H1 (cell line): ENCODE measurements around the gene BRMS1. TPM values are rescaled to one million over a fixed set of nuclear protein-coding genes. Genes with fewer than 3 reads are reported as not detected.
"Not testable (repeated sequence)": the region's sequence is repeated elsewhere in the genome, so short reads cannot be mapped to it uniquely, and the experiment has no call there.

Experiments
- CTCF ChIA-PET: fragments of 300-600 bp; sonication (Branson Sonifier 250); formaldehyde crosslinking; loops from one replicate; lab custom pipeline; 2021; ENCODE audit not compliant: partially characterized antibody; lab: Charles Lee
- POLR2A ChIA-PET: fragments of 300-600 bp; sonication (Branson Sonifier 250); formaldehyde crosslinking; loops from one replicate; lab custom pipeline; 2021; ENCODE audit warnings: inconsistent platforms; ENCODE audit not compliant: partially characterized antibody; lab: Charles Lee
- DNase-seq, 2 experiments: peaks; one replicate each; pipeline versions ENCODE4 v3.0.0 to v3.0.0-alpha.2; 2010 to 2022; ENCODE audit warnings: low spot score in 2 of 2, low read depth in 1 of 2, mixed read lengths in 1 of 2
- FAIRE-seq: peaks from 2 replicates; lab custom pipeline; 2011; peaks lifted over from hg19 to GRCh38; lab: Jason Lieb, UNC
- H2AFZ ChIP-seq: 2 replicates; pipeline ENCODE4 v1.8.1; 2012; ENCODE audit warnings: low read length, inconsistent platforms
- H2AK5ac ChIP-seq: 2 replicates; pipeline ENCODE4 v1.6.1; 2013; ENCODE audit warnings: low read depth, low read length
- H2BK120ac ChIP-seq: replicated peaks from 2 replicates; pipeline ENCODE3; 2013; ENCODE audit warnings: low read depth, low read length, inconsistent platforms
- H2BK12ac ChIP-seq: 2 replicates; pipeline ENCODE4 v1.6.1; 2013; ENCODE audit warnings: low read depth, low read length
- H2BK15ac ChIP-seq: 2 replicates; pipeline ENCODE4 v1.6.1; 2013; ENCODE audit warnings: low read length
- H2BK20ac ChIP-seq: 2 replicates; pipeline ENCODE4 v1.6.1; 2013; ENCODE audit warnings: low read length
- H2BK5ac ChIP-seq: 2 replicates; pipeline ENCODE4 v1.6.1; 2013; ENCODE audit warnings: low read depth, low read length
- H3K14ac ChIP-seq: 2 replicates; pipeline ENCODE4 v1.6.1; 2013; ENCODE audit warnings: inconsistent platforms; ENCODE audit not compliant: insufficient read length
- H3K18ac ChIP-seq: 2 replicates; pipeline ENCODE4 v1.6.1; 2013; ENCODE audit warnings: low read length; ENCODE audit errors: extremely low read depth
- H3K23ac ChIP-seq: 2 replicates; pipeline ENCODE4 v1.6.1; 2013; ENCODE audit warnings: inconsistent platforms; ENCODE audit not compliant: insufficient read length
- H3K23me2 ChIP-seq: 2 replicates; pipeline ENCODE4 v1.6.1; 2013; ENCODE audit warnings: low read depth, low read length
- H3K27ac ChIP-seq: 2 replicates; pipeline ENCODE4 v1.6.1; 2011; ENCODE audit warnings: low read depth, low read length, inconsistent platforms
- H3K27me3 ChIP-seq, 4 experiments: replicated peaks in 1 of 4; 1 replicate in 1 of 4; 2 replicates in 3 of 4; pipeline versions ENCODE4 v1.6.1 to v1.8.1; 2011 to 2013; ENCODE audit warnings: low read length in 3 of 4, mild to moderate bottlenecking in 3 of 4, inconsistent platforms in 2 of 4, mixed read lengths in 2 of 4, moderate library complexity in 1 of 4; ENCODE audit not compliant: control insufficient read depth in 3 of 4, insufficient read depth in 3 of 4; ENCODE audit errors: extremely low read depth in 1 of 4
- H3K36me3 ChIP-seq, 4 experiments: 2 replicates each; pipeline versions ENCODE4 v1.6.1 to v1.8.1; 2011 to 2013; ENCODE audit warnings: mild to moderate bottlenecking in 4 of 4, low read length in 3 of 4, moderate library complexity in 2 of 4, control low read depth in 1 of 4, inconsistent platforms in 1 of 4; ENCODE audit not compliant: insufficient read depth in 4 of 4, control insufficient read depth in 2 of 4
- H3K4ac ChIP-seq: replicated peaks from 2 replicates; pipeline ENCODE3; 2013; ENCODE audit warnings: low read length, low read depth, mixed read lengths, inconsistent platforms; ENCODE audit not compliant: insufficient read length
- H3K4me1 ChIP-seq, 4 experiments: replicated peaks in 1 of 4; 1 replicate in 1 of 4; 2 replicates in 3 of 4; pipeline versions ENCODE4 v1.6.1 to v1.8.1; 2011 to 2013; ENCODE audit warnings: low read length in 3 of 4, inconsistent platforms in 2 of 4, mixed read lengths in 1 of 4; ENCODE audit not compliant: insufficient read depth in 4 of 4, control insufficient read depth in 3 of 4
- H3K4me2 ChIP-seq, 2 experiments: 2 replicates each; pipeline versions ENCODE4 v1.6.1 to v1.8.1; 2011 to 2013; ENCODE audit warnings: low read depth in 2 of 2, low read length in 2 of 2, control low read depth in 1 of 2, inconsistent platforms in 1 of 2, mild to moderate bottlenecking in 1 of 2; ENCODE audit not compliant: insufficient read depth in 1 of 2
- H3K4me3 ChIP-seq, 4 experiments: fragments of 200-600, 300-600 bp in 1 of 4; sonication (generic), shearing (Covaris generic), sonication (Bioruptor Twin) in 1 of 4; 2 replicates each; pipeline versions ENCODE4 v1.5.1 to v1.8.1; 2011 to 2016; ENCODE audit warnings: low read length in 4 of 4, low read depth in 3 of 4, control low read depth in 2 of 4, inconsistent platforms in 2 of 4, mild to moderate bottlenecking in 2 of 4, mixed read lengths in 1 of 4, moderate library complexity in 1 of 4; ENCODE audit not compliant: insufficient read depth in 2 of 4; ENCODE audit errors: extremely low read depth in 1 of 4
- H3K56ac ChIP-seq: replicated peaks from 2 replicates; pipeline ENCODE3; 2013; ENCODE audit warnings: low read depth, mild to moderate bottlenecking, mixed read lengths, low read length, inconsistent platforms; ENCODE audit not compliant: insufficient read length
- H3K79me1 ChIP-seq: 2 replicates; pipeline ENCODE4 v1.6.1; 2013; ENCODE audit warnings: low read depth, low read length, control low read depth
- H3K79me2 ChIP-seq, 2 experiments: 2 replicates each; pipeline versions ENCODE4 v1.6.1 to v1.8.1; 2012 to 2013; ENCODE audit warnings: low read length in 2 of 2, mild to moderate bottlenecking in 2 of 2, inconsistent platforms in 1 of 2; ENCODE audit not compliant: insufficient read depth in 2 of 2, control insufficient read depth in 1 of 2
- H3K9ac ChIP-seq, 4 experiments: replicated peaks in 1 of 4; 1 replicate in 1 of 4; 2 replicates in 3 of 4; pipeline versions ENCODE4 v1.6.1 to v1.8.1; 2011 to 2013; ENCODE audit warnings: low read depth in 3 of 4, low read length in 3 of 4, control low read depth in 2 of 4, mild to moderate bottlenecking in 2 of 4, moderate library complexity in 2 of 4, inconsistent platforms in 1 of 4; ENCODE audit errors: extremely low read depth in 1 of 4
- H3K9me3 ChIP-seq, 2 experiments: 2 replicates each; pipeline versions ENCODE4 v1.6.1 to v1.8.1; 2012 to 2013; ENCODE audit warnings: mild to moderate bottlenecking in 2 of 2, moderate library complexity in 2 of 2, control low read depth in 1 of 2, inconsistent platforms in 1 of 2, low read depth in 1 of 2, low read length in 1 of 2, mixed read lengths in 1 of 2; ENCODE audit not compliant: insufficient read depth in 2 of 2
- H4K20me1 ChIP-seq, 2 experiments: replicated peaks in 1 of 2; 2 replicates each; pipeline versions ENCODE3 to v1.8.1; 2011 to 2013; ENCODE audit warnings: inconsistent platforms in 2 of 2, low read length in 2 of 2, mild to moderate bottlenecking in 1 of 2; ENCODE audit not compliant: insufficient read depth in 2 of 2, control insufficient read depth in 1 of 2
- H4K5ac ChIP-seq: 2 replicates; pipeline ENCODE4 v1.6.1; 2013; ENCODE audit warnings: low read length, low read depth, mixed read lengths, inconsistent platforms; ENCODE audit not compliant: insufficient read length
- H4K8ac ChIP-seq: 2 replicates; pipeline ENCODE4 v1.8.0; 2013; ENCODE audit warnings: mild to moderate bottlenecking, moderate library complexity, low read length, inconsistent platforms; ENCODE audit not compliant: insufficient read depth; ENCODE audit errors: extremely low read depth
- H4K91ac ChIP-seq: replicated peaks from 2 replicates; pipeline ENCODE3; 2013; ENCODE audit warnings: low read length, mixed read lengths, inconsistent platforms; ENCODE audit not compliant: insufficient read length
- WGBS, 2 experiments: shearing (Covaris generic) in 1 of 2; methylation state at CpG; one replicate each; pipeline versions ENCODE4 v1.1.6 to v1.1.7; 2013 to 2015; ENCODE audit warnings: low lambda C conversion rate in 2 of 2, mixed read lengths in 2 of 2, inconsistent platforms in 1 of 2, low coverage in 1 of 2, missing lambda C conversion rate in 1 of 2; ENCODE audit not compliant: insufficient replicate concordance in 2 of 2, insufficient coverage in 1 of 2, insufficient read length in 1 of 2; ENCODE audit errors: extremely low coverage in 1 of 2, missing lambda C conversion rate in 1 of 2; 5-methylcytosine and 5-hydroxymethylcytosine counted together
- polyA plus RNA-seq, 7 experiments: library from polyadenylated mRNA; depleted of rRNA in 3 of 7; stranded (reverse) in 5 of 7; unstranded in 2 of 7; fragments of >200 nt in 5 of 7; fragments of 200-250 nt in 2 of 7; gene quantifications; 1 replicate in 5 of 7; 2 replicates in 1 of 7; 4 replicates in 1 of 7; pipeline versions ENCODE4 v1.2.1 to v1.2.3, GENCODE V29; 2011 to 2013; ENCODE audit warnings: missing spikeins in 2 of 7, mixed read lengths in 2 of 7
- total RNA-seq: library from RNA; stranded (reverse); fragmentation: NEBNext Ultra II Directional; extraction: Animal tissue kit (Norgen Biotek cat#: 25700); gene quantifications from 2 replicates; pipeline ENCODE4 v1.2.1, GENCODE V29; 2021

Gene BRMS1
- total and polyA plus RNA-seq, 2 of the 8 experiments (the other 6 are each of a cell fraction or from before 2014, with no cell fraction given), result 39.2 to 46.1 TPM

DNA sequence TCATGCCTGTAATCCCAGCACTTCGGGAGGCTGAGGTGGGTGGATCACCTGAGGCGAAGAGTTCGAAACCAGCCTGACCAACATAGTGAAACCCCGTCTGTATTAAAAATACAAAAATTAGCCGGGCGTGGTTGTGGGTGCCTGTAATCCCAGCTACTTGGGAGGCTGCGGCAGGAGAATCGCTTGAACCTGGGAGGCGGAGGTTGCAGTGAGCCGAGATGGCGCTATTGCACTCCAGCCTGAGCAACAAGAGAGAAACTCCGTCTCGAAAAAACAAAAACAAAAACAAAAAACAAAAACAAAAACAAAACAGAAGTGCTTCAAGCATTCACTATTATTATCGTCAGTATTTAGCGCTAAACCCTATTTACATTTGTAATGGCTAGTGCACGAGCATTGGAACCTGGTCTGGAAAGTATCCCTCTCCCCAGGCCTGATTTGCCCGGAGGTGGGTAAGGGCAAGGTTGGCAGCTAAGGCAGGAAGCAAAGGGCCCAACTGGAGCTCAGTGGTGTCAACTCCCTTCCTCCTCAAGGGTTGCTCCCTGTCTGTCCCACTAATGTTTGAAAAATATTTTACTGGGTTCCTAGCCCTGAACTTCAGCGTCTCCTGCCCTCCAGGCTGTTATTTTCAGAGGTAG is 34.0 kb downstream of the BRMS1 start:
- FAIRE-seq, H3K4me3 ChIP-seq, H3K23ac ChIP-seq, H4K8ac ChIP-seq, H3K9ac ChIP-seq, H4K91ac ChIP-seq, H2BK15ac ChIP-seq, H3K18ac ChIP-seq, DNase-seq, H2AFZ ChIP-seq, H2BK5ac ChIP-seq, H2BK120ac ChIP-seq, H4K20me1 ChIP-seq, H3K23me2 ChIP-seq, H3K4ac ChIP-seq, H3K14ac ChIP-seq, H3K27me3 ChIP-seq, H3K56ac ChIP-seq, H3K27ac ChIP-seq, H2BK20ac ChIP-seq, H2AK5ac ChIP-seq, H4K5ac ChIP-seq, H3K9me3 ChIP-seq, H3K79me1 ChIP-seq, H3K36me3 ChIP-seq, H2BK12ac ChIP-seq, H3K79me2 ChIP-seq: not testable (repeated sequence)
- ChIA-PET CTCF (interaction anchor here (0.6 to 11.7 kb wide), 33 partner anchors 10 to 1282 kb away, joined by 3 to 242 read pairs (median 7); partner anchors contain the start of genes B4GAT1, BRMS1, RAB1B and RIN1), POLR2A (interaction anchor here (0.8 to 4.1 kb wide), 20 partner anchors 11 to 242 kb away, joined by 3 to 25 read pairs (median 4); partner anchors contain the start of genes BRMS1, RIN1 and TMEM151A)
- peak overlapping the region in 1 of 2 experiments; percentile 48; a peak in 2 of 4 replicates for H3K4me2 ChIP-seq
- 85% methylated on average over 18 of the region's 18 CpGs; no CpG with 5 or more reads in 1 of the 2 experiments for WGBS, 2 experiments
- H3K4me1 ChIP-seq, result peaks cover 3 to 13% (median 6%) of the 10 kb centered on the region in 4 experiments; a peak in 6 of 7 replicates
